HCT116 (cell line): ENCODE data around the gene KRTAP23-1.

Source experiments
- EZH2 ChIP-seq: fragments of 200-600 bp; sonication (generic); IDR thresholded peaks from 2 replicates; pipeline ENCODE4 v1.6.1; 2017; ENCODE audit warnings: antibody characterized with exemption, mixed run types
- EZH2phosphoT487 ChIP-seq: fragments of 200-600 bp; IDR thresholded peaks from 2 replicates; pipeline ENCODE4 v1.6.1; 2018; ENCODE audit warnings: antibody characterized with exemption, borderline replicate concordance
- JUND ChIP-seq: IDR thresholded peaks from 2 replicates; pipeline ENCODE4 v1.6.1; 2012
- MAX ChIP-seq: IDR thresholded peaks from 2 replicates; pipeline ENCODE4 v1.6.1; 2012
- POLR2A ChIP-seq: IDR thresholded peaks from 2 replicates; pipeline ENCODE4 v1.7.0; 2011; ENCODE audit warnings: borderline replicate concordance; ENCODE audit not compliant: insufficient read depth, insufficient read length; ENCODE audit errors: extremely low read depth
- POLR2AphosphoS5 ChIP-seq: IDR thresholded peaks from 2 replicates; pipeline ENCODE4 v1.6.1; 2011; ENCODE audit warnings: mild to moderate bottlenecking, low read depth, low read length, moderate library complexity
- RAD21 ChIP-seq: IDR thresholded peaks from 2 replicates; pipeline ENCODE4 v1.6.1; 2012; ENCODE audit warnings: low read depth, mild to moderate bottlenecking
- REST ChIP-seq: IDR thresholded peaks from 2 replicates; pipeline ENCODE4 v1.6.1; 2012; ENCODE audit warnings: low read depth
- SIN3A ChIP-seq: IDR thresholded peaks from 2 replicates; pipeline ENCODE4 v1.6.1; 2012; ENCODE audit warnings: low read depth
- TCF7L2 ChIP-seq: IDR thresholded peaks from 2 replicates; pipeline ENCODE4 v1.7.0; 2011; ENCODE audit warnings: borderline replicate concordance, inconsistent platforms; ENCODE audit not compliant: insufficient read depth, insufficient read length; ENCODE audit errors: extremely low read depth
- YY1 ChIP-seq: IDR thresholded peaks from 2 replicates; pipeline ENCODE4 v1.6.1; 2011; ENCODE audit warnings: low read length, low read depth, moderate library complexity, mild to moderate bottlenecking; ENCODE audit not compliant: insufficient replicate concordance; ENCODE audit errors: extremely low read depth
- ZNF274 ChIP-seq: fragments of 200-500 bp; sonication (Bioruptor generic); IDR thresholded peaks from 2 replicates; pipeline ENCODE4 v1.6.1; 2014; ENCODE audit warnings: mild to moderate bottlenecking, low read depth, low read length, inconsistent platforms
- TF ChIP-seq, protein P1 (sequence below), 3 experiments: fragments of 200-600 bp in 1 of 3; sonication (generic) in 1 of 3; IDR thresholded peaks in 2 of 3; conservative IDR thresholded peaks in 1 of 3; 2 replicates each; pipeline ENCODE4 v1.5.1; 2012 to 2017; ENCODE audit warnings: low read depth in 2 of 3, low read length in 2 of 3, antibody characterized with exemption in 1 of 3, borderline replicate concordance in 1 of 3, control low read depth in 1 of 3, mild to moderate bottlenecking in 1 of 3, mixed read lengths in 1 of 3, mixed run types in 1 of 3, moderate library complexity in 1 of 3; ENCODE audit not compliant: insufficient read depth in 1 of 3
- TF ChIP-seq, protein P2 (sequence below): IDR thresholded peaks from 2 replicates; pipeline ENCODE4 v1.6.1; 2012

GRCh38 chr21:30320215-30320614 is 28.2 kb downstream of the KRTAP23-1 start, which contains the start of gene KRTAP26-1:
- TF ChIP-seq, protein P1, sequence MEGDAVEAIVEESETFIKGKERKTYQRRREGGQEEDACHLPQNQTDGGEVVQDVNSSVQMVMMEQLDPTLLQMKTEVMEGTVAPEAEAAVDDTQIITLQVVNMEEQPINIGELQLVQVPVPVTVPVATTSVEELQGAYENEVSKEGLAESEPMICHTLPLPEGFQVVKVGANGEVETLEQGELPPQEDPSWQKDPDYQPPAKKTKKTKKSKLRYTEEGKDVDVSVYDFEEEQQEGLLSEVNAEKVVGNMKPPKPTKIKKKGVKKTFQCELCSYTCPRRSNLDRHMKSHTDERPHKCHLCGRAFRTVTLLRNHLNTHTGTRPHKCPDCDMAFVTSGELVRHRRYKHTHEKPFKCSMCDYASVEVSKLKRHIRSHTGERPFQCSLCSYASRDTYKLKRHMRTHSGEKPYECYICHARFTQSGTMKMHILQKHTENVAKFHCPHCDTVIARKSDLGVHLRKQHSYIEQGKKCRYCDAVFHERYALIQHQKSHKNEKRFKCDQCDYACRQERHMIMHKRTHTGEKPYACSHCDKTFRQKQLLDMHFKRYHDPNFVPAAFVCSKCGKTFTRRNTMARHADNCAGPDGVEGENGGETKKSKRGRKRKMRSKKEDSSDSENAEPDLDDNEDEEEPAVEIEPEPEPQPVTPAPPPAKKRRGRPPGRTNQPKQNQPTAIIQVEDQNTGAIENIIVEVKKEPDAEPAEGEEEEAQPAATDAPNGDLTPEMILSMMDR (IDR thresholded peaks at IDR 0.05 in 2 of 3, conservative IDR thresholded peaks at IDR 0.05 in 1 of 3; ENCODE audit: borderline replicate concordance in 1 of 3, insufficient read depth in 1 of 3, low read depth in 2 of 3, low read length in 2 of 3): no peak
- TF ChIP-seq EZH2 (no peak), POLR2A (no peak), RAD21 (no peak), JUND (no peak), SIN3A (no peak), ZNF274 (no peak), REST (no peak), EZH2phosphoT487 (no peak), POLR2AphosphoS5 (no peak), YY1 (no peak), MAX (no peak), TCF7L2 (no peak)
- TF ChIP-seq, protein P2, sequence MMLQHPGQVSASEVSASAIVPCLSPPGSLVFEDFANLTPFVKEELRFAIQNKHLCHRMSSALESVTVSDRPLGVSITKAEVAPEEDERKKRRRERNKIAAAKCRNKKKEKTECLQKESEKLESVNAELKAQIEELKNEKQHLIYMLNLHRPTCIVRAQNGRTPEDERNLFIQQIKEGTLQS: no peak
